Left ventricle myocardium inferior (tissue), 1 donor: Measurements from ENCODE around the gene PADI3. TPM values are rescaled to one million over a fixed set of nuclear protein-coding genes. Genes with fewer than 3 reads are reported as not detected.

Source experiments
- DNase-seq: peaks from one replicate; pipeline ENCODE4 v3.0.0-alpha.2; 2020
- H3K27ac ChIP-seq: fragments of 200-600 bp; replicated peaks from 2 replicates; pipeline ENCODE4 v1.8.0; 2021
- H3K27me3 ChIP-seq: fragments of 200-600 bp; 2 replicates; pipeline ENCODE4 v1.8.0; 2021; ENCODE audit warnings: low read depth
- H3K36me3 ChIP-seq: fragments of 200-600 bp; 2 replicates; pipeline ENCODE4 v1.8.0; 2021
- H3K4me1 ChIP-seq: fragments of 200-600 bp; 2 replicates; pipeline ENCODE4 v1.8.0; 2021
- H3K4me3 ChIP-seq: fragments of 200-600 bp; 2 replicates; pipeline ENCODE4 v1.8.0; 2021; ENCODE audit warnings: mild to moderate bottlenecking, moderate library complexity
- H3K9me3 ChIP-seq: fragments of 200-600 bp; replicated peaks from 2 replicates; pipeline ENCODE4 v1.8.0; 2021
- CTCF ChIP-seq: fragments of 200-600 bp; IDR thresholded peaks from 2 replicates; pipeline ENCODE4 v1.8.0; 2021; ENCODE audit warnings: antibody characterized with exemption, mild to moderate bottlenecking, borderline replicate concordance
- intact Hi-C: fragments of 100-400 bp; cut with micrococcal nuclease; formaldehyde crosslinking; loops from one replicate; pipeline ENCODE4 v1.11.0; 2022
- total RNA-seq: library from RNA; stranded (reverse); fragmentation: NEBNext Ultra II Directional; extraction: Animal tissue kit (Norgen Biotek cat#: 25700); gene quantifications from one replicate; pipeline ENCODE4 v1.2.1, GENCODE V29; 2021
- donor health status: DM: no; HTN: yes; CAD: no; lungs with severe emphysema.

PADI3 gene
- total RNA-seq, 1 donor from 2014 or later, result not detected

DNA sequence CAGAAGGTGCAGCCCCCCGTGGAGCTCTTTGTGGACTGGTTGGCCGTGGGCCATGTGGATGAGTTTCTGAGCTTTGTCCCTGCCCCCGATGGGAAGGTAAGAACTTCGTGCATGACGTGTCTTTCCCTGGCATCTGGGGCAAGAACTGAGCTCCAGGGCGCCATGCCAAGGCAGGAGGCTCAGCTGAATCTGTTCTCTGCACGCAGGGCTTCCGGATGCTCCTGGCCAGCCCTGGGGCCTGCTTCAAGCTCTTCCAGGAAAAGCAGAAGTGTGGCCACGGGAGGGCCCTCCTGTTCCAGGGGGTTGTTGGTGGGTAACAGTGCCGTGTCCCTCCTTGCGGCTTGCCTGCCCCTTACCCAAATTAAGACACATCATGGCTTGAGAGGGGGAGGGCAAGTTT is 27.7 kb downstream of the PADI3 start:
- Histone ChIP-seq H3K4me1 (no peaks in the 10 kb centered on the region), H3K36me3 (no peaks in the 10 kb centered on the region), H3K27ac (no peak overlapping the region), H3K27me3 (peaks cover 91% of the 10 kb centered on the region), H3K4me3 (no peak overlapping the region), H3K9me3 (no peaks in the 10 kb centered on the region)
- TF ChIP-seq CTCF, result no peak
- intact Hi-C loops, result no loop called here
- DNase-seq, result no peak

GRCh38 chr1:17277511-17278159 is 28.7 kb downstream of the PADI3 start:
- no peaks in the 10 kb centered on the region for H3K9me3 ChIP-seq
- peaks cover 95% of the 10 kb centered on the region for H3K27me3 ChIP-seq
- intact Hi-C loops, result no loop called here
- no peaks in the 10 kb centered on the region for H3K36me3 ChIP-seq
- no peak for TF ChIP-seq CTCF
- H3K4me1 ChIP-seq, result no peaks in the 10 kb centered on the region
- no peak overlapping the region for H3K27ac ChIP-seq
- DNase-seq, result no peak
- H3K4me3 ChIP-seq, result no peak overlapping the region

- no peak for DNase-seq
- no peak for TF ChIP-seq CTCF
- Histone ChIP-seq H3K27ac (no peak overlapping the region), H3K4me3 (no peak overlapping the region), H3K27me3 (peaks cover 98% of the 10 kb centered on the region), H3K36me3 (no peaks in the 10 kb centered on the region), H3K4me1 (no peaks in the 10 kb centered on the region), H3K9me3 (no peaks in the 10 kb centered on the region)
- intact Hi-C loops, result no loop called here
Observed at GRCh38 chr1:17278996-17279830, 30.3 kb downstream of the PADI3 start.

GRCh38 chr1:17280436-17280835 is 31.5 kb downstream of the PADI3 start:
- Histone ChIP-seq H3K27me3 (peaks cover 98% of the 10 kb centered on the region), H3K9me3 (no peaks in the 10 kb centered on the region), H3K27ac (no peak overlapping the region), H3K4me1 (no peaks in the 10 kb centered on the region), H3K4me3 (no peak overlapping the region), H3K36me3 (no peaks in the 10 kb centered on the region)
- no peak for TF ChIP-seq CTCF
- DNase-seq, result no peak
- intact Hi-C loops, result no loop called here

GRCh38 chr1:17280894-17281293 is 32.0 kb downstream of the PADI3 start:
- H3K4me3 ChIP-seq, result no peak overlapping the region
- H3K27me3 ChIP-seq, result peaks cover 97% of the 10 kb centered on the region
- H3K9me3 ChIP-seq, result no peaks in the 10 kb centered on the region
- no peak for DNase-seq
- H3K27ac ChIP-seq, result no peak overlapping the region
- no peaks in the 10 kb centered on the region for H3K36me3 ChIP-seq
- no peak for TF ChIP-seq CTCF
- intact Hi-C loops, result no loop called here
- H3K4me1 ChIP-seq, result no peaks in the 10 kb centered on the region
